Upper lobe of right lung (tissue), 1 donor: ENCODE results near the gene KIF20B. TPM values are rescaled to one million over a fixed set of nuclear protein-coding genes. Genes with fewer than 3 reads are reported as not detected.
A peak's percentile ranks its signal among the peaks of the same experiment; 100 is the strongest.

Source experiments
- ATAC-seq: fragments of 200-7000 bp; cut with Tn5 transposase; one replicate; pipeline ENCODE4 v1.9.1; 2020; ENCODE audit warnings: mild to moderate bottlenecking, moderate library complexity
- DNase-seq: peaks from one replicate; pipeline ENCODE4 v3.0.0-alpha.2; 2020
- H3K27ac ChIP-seq: fragments of 200-600 bp; one replicate; pipeline ENCODE4 v1.8.0; 2022
- H3K27me3 ChIP-seq: fragments of 200-600 bp; one replicate; pipeline ENCODE4 v1.8.0; 2022; ENCODE audit warnings: mild to moderate bottlenecking
- H3K36me3 ChIP-seq: fragments of 200-600 bp; one replicate; pipeline ENCODE4 v1.8.0; 2022
- H3K4me1 ChIP-seq: fragments of 200-600 bp; one replicate; pipeline ENCODE4 v1.8.0; 2022
- H3K4me3 ChIP-seq: fragments of 200-600 bp; one replicate; pipeline ENCODE4 v1.8.0; 2022; ENCODE audit warnings: mild to moderate bottlenecking
- H3K9me3 ChIP-seq: fragments of 200-600 bp; one replicate; pipeline ENCODE4 v1.8.0; 2022
- CTCF ChIP-seq: fragments of 200-600 bp; IDR thresholded peaks from one replicate; pipeline ENCODE4 v1.8.0; 2022; ENCODE audit warnings: antibody characterized with exemption
- intact Hi-C: fragments of 100-400 bp; cut with DNase I; formaldehyde crosslinking; loops from one replicate; pipeline ENCODE4 v1.11.0; 2022
- total RNA-seq: library from RNA; stranded (reverse); fragmentation: NEBNext Ultra II Directional; extraction: Animal tissue kit (Norgen Biotek cat#: 25700); gene quantifications from one replicate; pipeline ENCODE4 v1.2.1, GENCODE V29; 2021
- donor health status: DM: no; HTN: yes; CAD: no; lungs with severe emphysema.

KIF20B gene
- total RNA-seq, 1 donor from 2014 or later: 5.1 TPM

- no peaks in the 10 kb centered on the region for H3K36me3 ChIP-seq
- no peak overlapping the region for H3K4me3 ChIP-seq
- no peak for TF ChIP-seq CTCF
- intact Hi-C loops: no loop called here
- no peak overlapping the region for H3K27ac ChIP-seq
- ATAC-seq (no peak), DNase-seq (no peak)
- no peaks in the 10 kb centered on the region for H3K4me1 ChIP-seq
- no peaks in the 10 kb centered on the region for H3K27me3 ChIP-seq
- H3K9me3 ChIP-seq: no peaks in the 10 kb centered on the region
These were observed 24.0 kb upstream of the KIF20B start for GRCh38 chr10:89677341-89677740.

- Histone ChIP-seq H3K4me3 (no peak overlapping the region), H3K4me1 (no peaks in the 10 kb centered on the region), H3K36me3 (no peaks in the 10 kb centered on the region), H3K27ac (no peak overlapping the region), H3K27me3 (no peaks in the 10 kb centered on the region), H3K9me3 (no peaks in the 10 kb centered on the region)
- no peak for TF ChIP-seq CTCF
- intact Hi-C loops: no loop called here
- ATAC-seq: no peak
- no peak for DNase-seq
These were observed 21.4 kb upstream of the KIF20B start for GRCh38 chr10:89679986-89680385.

- ATAC-seq (no peak), DNase-seq (no peak)
- no peaks in the 10 kb centered on the region for H3K27me3 ChIP-seq
- no peak for TF ChIP-seq CTCF
- no peaks in the 10 kb centered on the region for H3K9me3 ChIP-seq
- H3K4me3 ChIP-seq: no peak overlapping the region
- H3K4me1 ChIP-seq: no peaks in the 10 kb centered on the region
- intact Hi-C loops: no loop called here
- H3K27ac ChIP-seq: no peak overlapping the region
- no peaks in the 10 kb centered on the region for H3K36me3 ChIP-seq
These were observed 17.5 kb upstream of the KIF20B start for GRCh38 chr10:89683883-89684282.

- peak; percentile 53 for ATAC-seq
- H3K4me1 ChIP-seq: no peaks in the 10 kb centered on the region
- no peak overlapping the region for H3K27ac ChIP-seq
- no peak for DNase-seq
- H3K4me3 ChIP-seq: no peak overlapping the region
- intact Hi-C loops: no loop called here
- H3K9me3 ChIP-seq: no peaks in the 10 kb centered on the region
- no peak for TF ChIP-seq CTCF
- no peaks in the 10 kb centered on the region for H3K27me3 ChIP-seq
- H3K36me3 ChIP-seq: no peaks in the 10 kb centered on the region
These were observed 16.8 kb upstream of the KIF20B start for GRCh38 chr10:89684604-89685003.

GRCh38 chr10:89685936-89686335 lies 15.5 kb upstream of the KIF20B start:
- DNase-seq (no peak), ATAC-seq (no peak)
- no peak for TF ChIP-seq CTCF
- intact Hi-C loops: no loop called here
- H3K27me3 ChIP-seq: no peaks in the 10 kb centered on the region
- no peaks in the 10 kb centered on the region for H3K4me1 ChIP-seq
- no peak overlapping the region for H3K27ac ChIP-seq
- H3K9me3 ChIP-seq: no peaks in the 10 kb centered on the region
- H3K4me3 ChIP-seq: no peak overlapping the region
- no peaks in the 10 kb centered on the region for H3K36me3 ChIP-seq

GRCh38 chr10:89690027-89690426 lies 11.4 kb upstream of the KIF20B start:
- H3K36me3 ChIP-seq: no peaks in the 10 kb centered on the region
- ATAC-seq (no peak), DNase-seq (no peak)
- H3K27ac ChIP-seq: no peak overlapping the region
- no peaks in the 10 kb centered on the region for H3K9me3 ChIP-seq
- H3K4me3 ChIP-seq: no peak overlapping the region
- H3K4me1 ChIP-seq: no peaks in the 10 kb centered on the region
- intact Hi-C loops: no loop called here
- no peak for TF ChIP-seq CTCF
- H3K27me3 ChIP-seq: no peaks in the 10 kb centered on the region
